Small intestine (tissue), 7 donors: ENCODE results near the gene ITGAL. TPM values are rescaled to one million over a fixed set of nuclear protein-coding genes. Genes with fewer than 3 reads are reported as not detected.

Source experiments
- DNase-seq, 2 donors: peaks; one replicate each; pipeline versions ENCODE4 v3.0.0 to v3.0.0-alpha.2; 2013
- FAIRE-seq: peaks from 2 replicates; lab custom pipeline; 2012; peaks lifted over from hg19 to GRCh38; lab: Jason Lieb, UNC
- H3K27ac ChIP-seq, 3 donors: one replicate each; pipeline ENCODE4 v1.5.1; 2013; ENCODE audit warnings: low read length in 2 of 3, mild to moderate bottlenecking in 2 of 3, control low read depth in 1 of 3, inconsistent platforms in 1 of 3, low read depth in 1 of 3, moderate library complexity in 1 of 3
- H3K27me3 ChIP-seq, 3 donors: one replicate each; pipeline ENCODE4 v1.6.1; 2013; ENCODE audit warnings: low read length in 3 of 3, inconsistent platforms in 1 of 3; ENCODE audit not compliant: control insufficient read depth in 3 of 3, insufficient read depth in 3 of 3
- H3K36me3 ChIP-seq, 3 donors: one replicate each; pipeline ENCODE4 v1.6.1; 2013; ENCODE audit warnings: low read length in 3 of 3, inconsistent platforms in 1 of 3, low read depth in 1 of 3, mild to moderate bottlenecking in 1 of 3, moderate library complexity in 1 of 3; ENCODE audit not compliant: control insufficient read depth in 3 of 3, insufficient read depth in 2 of 3
- H3K4me1 ChIP-seq, 3 donors: one replicate each; pipeline ENCODE4 v1.6.1; 2013; ENCODE audit warnings: low read length in 2 of 3, inconsistent platforms in 1 of 3, low read depth in 1 of 3, mild to moderate bottlenecking in 1 of 3, moderate library complexity in 1 of 3; ENCODE audit not compliant: control insufficient read depth in 3 of 3, insufficient read depth in 2 of 3
- H3K4me3 ChIP-seq, 3 donors: one replicate each; pipeline ENCODE4 v1.5.1; 2013; ENCODE audit warnings: low read length in 3 of 3, control low read depth in 1 of 3, inconsistent platforms in 1 of 3, low read depth in 1 of 3, mild to moderate bottlenecking in 1 of 3, moderate library complexity in 1 of 3
- H3K9me3 ChIP-seq, 2 donors: one replicate each; pipeline ENCODE4 v1.6.1; 2013; ENCODE audit warnings: low read depth in 1 of 2, low read length in 1 of 2; ENCODE audit not compliant: control insufficient read depth in 2 of 2, insufficient read depth in 1 of 2
- WGBS, 3 donors: extraction: QIAGEN DNeasy Blood & Tissue Kit; methylation state at CpG; one replicate each; pipeline ENCODE4 v1.1.7; 2013; 5-methylcytosine and 5-hydroxymethylcytosine counted together
- polyA plus RNA-seq, 4 donors: library from polyadenylated mRNA; stranded (reverse) in 3 of 4; unstranded in 1 of 4; fragments of 200-250 nt in 3 of 4; fragments of 120-200 nt in 1 of 4; gene quantifications; one replicate each; pipeline versions ENCODE4 v1.2.1 to v1.2.3, GENCODE V29; 2013
- donor health status: healthy with polysubstance abuse.
- donor health status: control.
- donor health status: control.
- donor health status: Bipolar disorder and iron deficiency.
- donor health status: healthy.

ITGAL gene
- polyA plus RNA-seq, 4 donors: 1.1 to 4.1 (median 2.6) TPM

- DNase-seq (peak; percentile 78 to 83), FAIRE-seq (no peak)
- Histone ChIP-seq H3K27ac (peak overlapping the region in 1 of 3 donors; percentile 61), H3K27me3 (no peaks in the 10 kb centered on the region), H3K4me3 (no peak overlapping the region), H3K9me3 (no peaks in the 10 kb centered on the region), H3K36me3 (no peaks in the 10 kb centered on the region), H3K4me1 (peaks cover 0 to 14% (median 0%) of the 10 kb centered on the region in 3 donors)
- 19 to 45% (median 21%) methylated on average over 4 of the region's 4 CpGs for WGBS, 3 donors
Measured at GRCh38 chr16:30510376-30510938, 37.9 kb downstream of the ITGAL start.

- peaks cover 0 to under 1% (median 0%) of the 10 kb centered on the region in 3 donors for H3K36me3 ChIP-seq
- no peak overlapping the region for H3K4me3 ChIP-seq
- DNase-seq (no peak), FAIRE-seq (no peak)
- no peaks in the 10 kb centered on the region for H3K27me3 ChIP-seq
- H3K27ac ChIP-seq: no peak overlapping the region
- H3K4me1 ChIP-seq: peaks cover 0 to 14% (median 0%) of the 10 kb centered on the region in 3 donors
- no peaks in the 10 kb centered on the region for H3K9me3 ChIP-seq
- 91 to 94% (median 92%) methylated on average over 3 of the region's 3 CpGs for WGBS, 3 donors
Measured at GRCh38 chr16:30511509-30511908, 39.0 kb downstream of the ITGAL start.

GRCh38 chr16:30515275-30515674, 42.7 kb downstream of the ITGAL start:
- Histone ChIP-seq H3K9me3 (no peaks in the 10 kb centered on the region), H3K27me3 (no peaks in the 10 kb centered on the region), H3K27ac (no peak overlapping the region), H3K36me3 (peaks cover 0 to 4% (median 0%) of the 10 kb centered on the region in 3 donors), H3K4me3 (no peak overlapping the region), H3K4me1 (peaks cover 0 to 6% (median 0%) of the 10 kb centered on the region in 3 donors)
- FAIRE-seq (no peak), DNase-seq (no peak)
- WGBS, 3 donors: 87 to 100% (median 95%) methylated on average over 2 of the region's 2 CpGs

GRCh38 chr16:30518552-30518951, 46.0 kb downstream of the ITGAL start:
- H3K36me3 ChIP-seq: peaks cover 0 to 9% (median 0%) of the 10 kb centered on the region in 3 donors
- DNase-seq (no peak), FAIRE-seq (no peak)

GRCh38 chr16:30519120-30520049, 46.8 kb downstream of the ITGAL start:
- no peak overlapping the region for H3K27ac ChIP-seq
- peaks cover 0 to 17% (median 0%) of the 10 kb centered on the region in 3 donors for H3K36me3 ChIP-seq
- no peak for FAIRE-seq
- 85 to 87% (median 86%) methylated on average over 20 of the region's 20 CpGs for WGBS, 3 donors
- H3K27me3 ChIP-seq: no peaks in the 10 kb centered on the region
- H3K4me1 ChIP-seq: peaks cover 0 to 26% (median 3%) of the 10 kb centered on the region in 3 donors
- H3K9me3 ChIP-seq: no peaks in the 10 kb centered on the region
- no peak overlapping the region for H3K4me3 ChIP-seq
- no peak for DNase-seq

More at GRCh38 chr16:30518552-30518951, 46.0 kb downstream of the ITGAL start:
- whole genome bisulfite sequencing, 3 donors: 90 to 98% (median 91%) methylated on average over 10 of the region's 10 CpGs
- H3K4me1 ChIP-seq: peaks cover 0 to 18% (median 3%) of the 10 kb centered on the region in 3 donors
- no peak overlapping the region for H3K27ac ChIP-seq
- H3K4me3 ChIP-seq: no peak overlapping the region
- no peaks in the 10 kb centered on the region for H3K27me3 ChIP-seq
- H3K9me3 ChIP-seq: no peaks in the 10 kb centered on the region

- H3K4me3 ChIP-seq: no peak overlapping the region
- DNase-seq (no peak), FAIRE-seq (no peak)
- peak overlapping the region in 2 of 3 donors; percentile 0 to 92 for H3K27ac ChIP-seq
- H3K27me3 ChIP-seq: no peaks in the 10 kb centered on the region
- H3K4me1 ChIP-seq: peaks cover 0 to 34% (median 5%) of the 10 kb centered on the region in 3 donors
- H3K36me3 ChIP-seq: peaks cover 0 to 28% (median 0%) of the 10 kb centered on the region in 3 donors
- 77 to 91% (median 82%) methylated on average over 7 of the region's 7 CpGs for WGBS, 3 donors
- peaks cover 0 to 4% of the 10 kb centered on the region in 2 donors for H3K9me3 ChIP-seq
Measured at GRCh38 chr16:30521476-30521872, 48.9 kb downstream of the ITGAL start.

GRCh38 chr16:30521873-30522641, 49.5 kb downstream of the ITGAL start:
- Histone ChIP-seq H3K36me3 (peaks cover 0 to 26% (median 0%) of the 10 kb centered on the region in 3 donors), H3K27me3 (no peaks in the 10 kb centered on the region), H3K27ac (peak overlapping the region; percentile 12 to 92 (median 67)), H3K9me3 (peaks cover 0 to 4% of the 10 kb centered on the region in 2 donors), H3K4me1 (peaks cover 0 to 34% (median 5%) of the 10 kb centered on the region in 3 donors), H3K4me3 (no peak overlapping the region)
- 16 to 48% (median 41%) methylated on average over 11 of the region's 11 CpGs for WGBS, 3 donors
- peak; percentile 88 to 93 for DNase-seq
- FAIRE-seq: no peak
